HEK293T (cell line): ENCODE measurements around the gene PYGL.

Experiments
- ARNT ChIP-seq: fragments of 450-650 bp; IDR thresholded peaks from 2 replicates; pipeline ENCODE4 v1.6.1; 2017; ENCODE audit warnings: mild to moderate bottlenecking
- ELF4 ChIP-seq: fragments of 450-650 bp; IDR thresholded peaks from 2 replicates; pipeline ENCODE4 v1.6.1; 2017; ENCODE audit warnings: antibody characterized with exemption
- FOXA1 ChIP-seq: fragments of 450-650 bp; IDR thresholded peaks from 2 replicates; pipeline ENCODE4 v1.6.1; 2016; ENCODE audit warnings: mild to moderate bottlenecking
- HDGF ChIP-seq: fragments of 450-650 bp; IDR thresholded peaks from 2 replicates; pipeline ENCODE4 v1.6.1; 2017; ENCODE audit warnings: antibody characterized with exemption, borderline replicate concordance
- LEF1 ChIP-seq: fragments of 450-650 bp; IDR thresholded peaks from 2 replicates; pipeline ENCODE4 v1.6.1; 2017; ENCODE audit warnings: mild to moderate bottlenecking, borderline replicate concordance
- SUZ12 ChIP-seq: fragments of 450-650 bp; IDR thresholded peaks from 2 replicates; pipeline ENCODE4 v1.6.1; 2016; ENCODE audit warnings: mild to moderate bottlenecking
- TARDBP ChIP-seq: fragments of 450-650 bp; IDR thresholded peaks from 2 replicates; pipeline ENCODE4 v1.6.1; 2016

DNA sequence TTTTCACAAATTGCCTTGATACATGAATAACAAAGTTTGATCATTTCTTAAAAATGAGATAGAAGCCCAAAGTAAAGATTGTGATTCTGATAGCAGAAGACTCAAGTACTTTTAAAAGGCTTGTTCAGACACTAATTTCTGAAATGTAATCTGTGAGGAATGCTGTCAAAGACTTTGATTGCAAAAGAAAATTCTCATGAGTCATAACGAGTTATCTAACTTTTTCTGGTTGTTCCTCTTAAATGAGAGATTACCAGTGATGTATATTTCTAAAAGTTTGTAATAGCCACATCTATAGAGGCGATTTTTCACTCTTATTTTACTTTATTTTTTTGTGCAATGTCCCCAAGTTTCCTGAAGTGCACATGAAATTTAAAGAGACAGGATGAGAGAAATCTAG, 7.0 kb downstream of the PYGL start:
- TF ChIP-seq TARDBP = no peak
- TF ChIP-seq HDGF = no peak
- TF ChIP-seq ARNT = no peak
- no peak for TF ChIP-seq SUZ12
- no peak for TF ChIP-seq ELF4
- TF ChIP-seq FOXA1 = no peak
- TF ChIP-seq LEF1 = no peak
